HL-60 (cell line): Measurements from ENCODE around the gene FOS.

ENCODE experiments used
- DNase-seq, 2 experiments: peaks; one replicate each; pipeline ENCODE4 v3.0.0-alpha.2; 2010 to 2020; ENCODE audit warnings: low read depth in 1 of 2, low spot score in 1 of 2
- H3K27ac ChIP-seq: fragments of 250-450 bp; sonication (Bioruptor Pico); replicated peaks from 2 replicates; pipeline ENCODE4 v1.5.1; 2020; ENCODE audit warnings: mild to moderate bottlenecking, moderate library complexity
- H3K27me3 ChIP-seq: fragments of 250-450 bp; sonication (Bioruptor Pico); 2 replicates; pipeline ENCODE4 v1.5.1; 2021; ENCODE audit warnings: mild to moderate bottlenecking, moderate library complexity; ENCODE audit not compliant: insufficient read depth, poor library complexity, severe bottlenecking
- H3K4me3 ChIP-seq: replicated peaks from 2 replicates; pipeline ENCODE4 v1.5.1; 2011; ENCODE audit warnings: mild to moderate bottlenecking, control low read depth, low read length; ENCODE audit not compliant: insufficient read depth
- CTCF ChIP-seq: IDR thresholded peaks from one replicate; pipeline ENCODE4 v1.5.1; 2011; ENCODE audit warnings: low read length, control low read depth, inconsistent platforms; ENCODE audit not compliant: insufficient read depth
- GABPA ChIP-seq: IDR thresholded peaks from 2 replicates; pipeline ENCODE4 v1.6.1; 2012; ENCODE audit warnings: low read depth
- POLR2AphosphoS5 ChIP-seq: IDR thresholded peaks from 2 replicates; pipeline ENCODE4 v1.6.1; 2012; ENCODE audit warnings: low read depth
- REST ChIP-seq: IDR thresholded peaks from 2 replicates; pipeline ENCODE4 v1.6.1; 2012; ENCODE audit warnings: low read depth; ENCODE audit not compliant: insufficient replicate concordance
- SPI1 ChIP-seq: IDR thresholded peaks from 2 replicates; pipeline ENCODE4 v1.6.1; 2012; ENCODE audit warnings: low read depth, mild to moderate bottlenecking, borderline replicate concordance

FOS gene

GRCh38 chr14:75292886-75293285, 14.3 kb downstream of the FOS start:
- Histone ChIP-seq H3K27ac (no peak overlapping the region), H3K4me3 (no peak overlapping the region), H3K27me3 (no peaks in the 10 kb centered on the region)
- no peak for TF ChIP-seq GABPA
- no peak for TF ChIP-seq SPI1
- TF ChIP-seq CTCF, result no peak
- TF ChIP-seq POLR2AphosphoS5, result no peak
- TF ChIP-seq REST, result no peak
- DNase-seq, result no peak

GRCh38 chr14:75293920-75294648, 15.5 kb downstream of the FOS start:
- Histone ChIP-seq H3K27me3 (no peaks in the 10 kb centered on the region), H3K27ac (peak overlapping the region; percentile 97), H3K4me3 (peak overlapping the region; percentile 26)
- DNase-seq, result peak; percentile 74 to 79
- no peak for TF ChIP-seq REST
- peak; percentile 15; the same call in 1 of the 2 replicates for TF ChIP-seq POLR2AphosphoS5

GRCh38 chr14:75294649-75295033, 16.0 kb downstream of the FOS start:
- DNase-seq, result no peak
- TF ChIP-seq GABPA (no peak), POLR2AphosphoS5 (no peak), CTCF (no peak), REST (no peak), SPI1 (no peak)
- H3K27me3 ChIP-seq, result no peaks in the 10 kb centered on the region
- H3K4me3 ChIP-seq, result peak overlapping the region; percentile 26
- H3K27ac ChIP-seq, result peak overlapping the region; percentile 95
